Measurements from ENCODE around the gene COL5A1. TPM values are rescaled to one million over a fixed set of nuclear protein-coding genes. Genes with fewer than 3 reads are reported as not detected.

COL5A1 gene
- total RNA-seq, 1 donor from 2014 or later: 0.14 TPM

- intact Hi-C loops (cut with micrococcal nuclease): no loop called here
Measured at GRCh38 chr9:134782921-134783698, 141.5 kb downstream of the COL5A1 start.

- intact Hi-C loops (cut with micrococcal nuclease): no loop called here
Measured at GRCh38 chr9:134783699-134784039, 142.1 kb downstream of the COL5A1 start.

GRCh38 chr9:134784577-134785305, 143.1 kb downstream of the COL5A1 start:
- intact Hi-C loops (cut with micrococcal nuclease): no loop called here

- intact Hi-C loops (cut with micrococcal nuclease): no loop called here
Measured at GRCh38 chr9:134785325-134786108, 143.9 kb downstream of the COL5A1 start.

GRCh38 chr9:134787601-134788531, 146.3 kb downstream of the COL5A1 start:
- intact Hi-C loops (cut with micrococcal nuclease): no loop called here

GRCh38 chr9:134789168-134789567, 147.6 kb downstream of the COL5A1 start:
- intact Hi-C loops (cut with micrococcal nuclease): no loop called here

GRCh38 chr9:134791009-134791408, 149.4 kb downstream of the COL5A1 start:
- intact Hi-C loops (cut with micrococcal nuclease): no loop called here

GRCh38 chr9:134792627-134793026, 151.0 kb downstream of the COL5A1 start:
- intact Hi-C loops (cut with micrococcal nuclease): no loop called here

GRCh38 chr9:134793288-134794188, 151.9 kb downstream of the COL5A1 start:
- intact Hi-C loops (cut with micrococcal nuclease): no loop called here

GRCh38 chr9:134794663-134795370, 153.2 kb downstream of the COL5A1 start:
- intact Hi-C loops (cut with micrococcal nuclease): no loop called here

GRCh38 chr9:134795446-134795845, 153.8 kb downstream of the COL5A1 start:
- intact Hi-C loops (cut with micrococcal nuclease): no loop called here

GRCh38 chr9:134796882-134797281, 155.3 kb downstream of the COL5A1 start:
- intact Hi-C loops (cut with micrococcal nuclease): no loop called here

GRCh38 chr9:134800791-134801339, 159.3 kb downstream of the COL5A1 start:
- intact Hi-C loops (cut with micrococcal nuclease): no loop called here

- intact Hi-C loops (cut with micrococcal nuclease): no loop called here
Measured at GRCh38 chr9:134802216-134802795, 160.7 kb downstream of the COL5A1 start.

GRCh38 chr9:134804871-134805270, 163.3 kb downstream of the COL5A1 start:
- intact Hi-C loops (cut with micrococcal nuclease): no loop called here

- intact Hi-C loops (cut with micrococcal nuclease): no loop called here
Measured at GRCh38 chr9:134807716-134808446, 166.3 kb downstream of the COL5A1 start.

- intact Hi-C loops (cut with micrococcal nuclease): no loop called here
Measured at GRCh38 chr9:134808447-134808792, 166.8 kb downstream of the COL5A1 start.

- intact Hi-C loops (cut with micrococcal nuclease): no loop called here
Measured at GRCh38 chr9:134809292-134809691, 167.7 kb downstream of the COL5A1 start.

All from T-helper 2 cell treated with Interferon-gamma antibody and Interleukin-4, amounts not matched to agents 100 ng/mL and 5 ng/mL, for 36 hours (primary cell).